Measurements from ENCODE around the gene TMEM229B.

DNA sequence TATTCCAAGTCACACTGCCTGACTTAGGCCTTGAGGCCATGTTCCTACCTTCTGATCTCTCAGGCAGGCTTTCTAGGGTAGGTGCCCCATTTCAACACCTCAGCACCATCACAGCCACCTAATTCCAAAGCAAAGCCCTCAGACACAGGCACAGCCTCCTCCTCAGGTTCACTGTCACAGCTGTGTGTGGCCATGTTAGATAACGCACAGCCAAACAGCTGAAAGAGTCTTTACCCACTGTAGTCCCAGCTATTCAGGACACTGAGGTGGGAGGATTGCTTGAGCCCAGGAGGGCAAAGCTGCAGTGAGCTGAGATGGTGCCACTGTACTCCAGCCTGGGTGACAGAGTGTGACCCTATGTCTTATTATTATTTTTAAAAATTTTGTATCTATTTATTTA, 7.3 kb upstream of the TMEM229B start:
- no peak for TF ChIP-seq SUZ12 (IDR thresholded peaks at IDR 0.05; ENCODE audit: extremely low read depth, insufficient read depth, insufficient read length)
- TF ChIP-seq YY1 (IDR thresholded peaks at IDR 0.05; ENCODE audit: insufficient read depth, insufficient read length), result no peak
- no peak for TF ChIP-seq ZNF274 (IDR thresholded peaks at IDR 0.05; ENCODE audit: low read depth, low read length)
